ENCODE results near the gene TAF4B.
"Not testable (repeated sequence)": the region's sequence is repeated elsewhere in the genome, so short reads cannot be mapped to it uniquely, and the experiment has no call there.

Gene TAF4B

DNA sequence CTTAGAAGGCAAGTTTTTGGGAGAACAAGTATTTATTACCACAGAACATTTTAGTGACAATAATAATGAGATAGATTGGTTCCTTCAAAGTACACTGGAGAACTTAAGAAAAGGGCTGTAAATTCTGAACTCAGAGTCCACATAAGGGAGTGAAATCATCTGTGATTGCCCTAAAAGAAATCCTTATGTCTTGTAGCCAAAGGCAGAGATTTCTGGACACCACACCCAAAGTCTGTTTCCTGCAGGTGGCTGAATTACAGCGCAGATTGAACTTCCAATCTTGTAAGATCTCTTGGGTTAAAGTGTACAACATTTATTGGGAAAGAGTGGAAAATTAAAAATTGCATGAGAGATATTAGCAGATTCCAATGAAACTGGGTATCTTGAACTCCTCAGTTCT, 143.8 kb downstream of the TAF4B start:
- no peak for DNase-seq (ENCODE audit: extremely low read depth in 1 of 2, low read depth in 1 of 2)

- no peak for DNase-seq (ENCODE audit: extremely low read depth in 1 of 2, low read depth in 1 of 2)
These were observed 149.9 kb downstream of the TAF4B start for GRCh38 chr18:26376105-26376504.

DNA sequence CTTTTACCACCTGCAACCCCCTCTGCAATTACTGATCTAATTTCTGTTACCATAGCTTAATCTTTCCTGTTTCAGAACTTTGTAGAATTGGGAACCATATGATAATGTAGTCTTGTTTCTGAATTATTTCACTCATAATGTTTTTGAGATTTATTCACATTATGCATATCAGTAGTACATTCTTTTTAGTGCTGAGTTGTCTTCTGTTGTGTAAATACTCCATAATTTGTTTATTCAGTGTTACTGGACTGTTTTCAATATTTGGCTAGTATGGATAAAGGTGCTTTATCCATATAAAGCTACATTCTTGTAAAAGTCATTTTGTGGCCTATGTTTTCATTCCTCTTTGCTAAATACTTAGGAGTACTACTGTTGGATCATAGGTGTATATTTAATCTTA, 152.5 kb downstream of the TAF4B start:
- DNase-seq (ENCODE audit: extremely low read depth in 1 of 2, low read depth in 1 of 2), result no peak

- DNase-seq (ENCODE audit: extremely low read depth in 1 of 2, low read depth in 1 of 2), result not testable (repeated sequence)
These were observed 155.3 kb downstream of the TAF4B start for GRCh38 chr18:26381555-26381954.

DNA sequence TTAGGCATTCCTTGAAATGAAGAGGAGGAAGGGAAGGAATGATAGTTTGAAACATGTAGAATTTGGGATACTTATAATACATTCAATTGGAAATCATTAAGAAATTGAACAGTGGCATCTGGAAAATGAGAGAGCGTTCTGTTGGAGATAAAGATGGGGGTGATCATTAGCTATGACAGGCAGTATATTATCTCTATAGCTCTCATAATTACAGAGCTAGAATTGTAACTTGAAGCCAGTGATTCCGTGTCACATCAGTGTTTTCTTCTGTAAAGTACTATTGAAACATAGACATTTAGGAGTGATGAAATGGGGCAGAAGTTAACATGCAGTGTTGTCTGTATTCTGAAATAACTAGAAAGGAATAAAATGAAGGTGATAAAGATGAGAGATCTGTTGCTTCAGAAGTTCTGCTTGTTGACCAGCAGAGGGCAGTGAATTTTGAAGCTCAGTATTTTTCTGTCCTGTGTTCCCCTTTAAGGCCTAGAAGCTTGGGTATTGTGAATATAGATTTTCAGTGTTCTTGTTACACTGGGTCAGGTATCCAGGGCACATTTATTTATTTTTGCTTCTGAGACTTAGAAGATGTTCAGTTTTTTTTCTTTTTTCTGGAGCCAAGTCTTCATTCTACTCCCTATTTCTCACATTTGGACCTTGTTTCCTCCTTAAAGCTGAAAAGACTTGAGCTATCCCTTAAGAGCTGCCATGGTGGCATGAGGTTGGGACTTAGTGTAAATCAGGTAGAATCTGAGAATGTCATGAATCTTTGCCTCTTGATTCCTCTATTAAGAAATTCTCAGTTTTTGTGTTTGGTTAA, 157.4 kb downstream of the TAF4B start:
- no peak for DNase-seq (ENCODE audit: extremely low read depth in 1 of 2, low read depth in 1 of 2)

DNA sequence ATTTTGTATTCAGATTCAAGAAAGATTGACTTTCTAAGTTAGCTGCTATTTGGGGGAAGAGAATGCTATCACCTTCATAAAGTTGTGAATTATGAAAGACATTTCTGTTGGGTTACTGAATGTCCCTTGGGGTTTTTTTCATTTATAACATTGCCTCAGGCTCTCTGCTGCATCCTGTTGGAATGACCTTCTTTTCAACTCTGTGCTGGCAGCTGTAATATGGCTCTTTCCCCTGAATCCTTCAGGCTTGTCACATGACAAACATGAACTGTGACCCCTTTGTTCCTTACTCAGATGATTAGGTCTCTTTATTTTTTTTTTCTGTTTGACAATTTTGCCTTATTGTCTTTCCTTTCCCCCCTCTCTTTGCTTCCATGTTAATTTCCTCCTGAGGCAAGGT, 159.8 kb downstream of the TAF4B start:
- no peak for DNase-seq (ENCODE audit: extremely low read depth in 1 of 2, low read depth in 1 of 2)

GRCh38 chr18:26386441-26386840, 160.2 kb downstream of the TAF4B start:
- DNase-seq (ENCODE audit: extremely low read depth in 1 of 2, low read depth in 1 of 2), result no peak

- DNase-seq (ENCODE audit: extremely low read depth in 1 of 2, low read depth in 1 of 2), result no peak
These were observed 167.9 kb downstream of the TAF4B start for GRCh38 chr18:26394047-26394654.

GRCh38 chr18:26397019-26397418, 170.8 kb downstream of the TAF4B start:
- DNase-seq (ENCODE audit: extremely low read depth in 1 of 2, low read depth in 1 of 2), result no peak

DNA sequence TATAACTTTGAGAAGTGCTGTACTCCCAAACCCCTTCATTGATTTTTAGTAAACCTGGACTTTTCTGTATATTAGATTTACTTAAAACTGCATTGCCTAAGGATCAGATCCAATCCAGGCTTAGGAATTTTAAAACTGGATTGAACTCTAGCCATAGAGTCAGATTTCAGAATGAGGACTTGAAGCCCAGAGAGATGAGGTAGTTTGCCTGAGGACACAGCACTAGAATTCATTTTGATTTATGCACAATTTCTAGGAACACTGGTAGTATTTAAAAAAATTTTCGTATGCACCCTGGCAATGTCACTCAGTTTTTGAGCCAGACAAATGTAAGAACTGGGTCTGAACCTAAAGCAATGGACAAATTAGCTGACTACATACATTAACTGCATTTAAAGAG, 177.2 kb downstream of the TAF4B start:
- DNase-seq (ENCODE audit: extremely low read depth in 1 of 2, low read depth in 1 of 2), result no peak

GRCh38 chr18:26405190-26405801, 179.1 kb downstream of the TAF4B start:
- DNase-seq (ENCODE audit: extremely low read depth in 1 of 2, low read depth in 1 of 2), result no peak

DNA sequence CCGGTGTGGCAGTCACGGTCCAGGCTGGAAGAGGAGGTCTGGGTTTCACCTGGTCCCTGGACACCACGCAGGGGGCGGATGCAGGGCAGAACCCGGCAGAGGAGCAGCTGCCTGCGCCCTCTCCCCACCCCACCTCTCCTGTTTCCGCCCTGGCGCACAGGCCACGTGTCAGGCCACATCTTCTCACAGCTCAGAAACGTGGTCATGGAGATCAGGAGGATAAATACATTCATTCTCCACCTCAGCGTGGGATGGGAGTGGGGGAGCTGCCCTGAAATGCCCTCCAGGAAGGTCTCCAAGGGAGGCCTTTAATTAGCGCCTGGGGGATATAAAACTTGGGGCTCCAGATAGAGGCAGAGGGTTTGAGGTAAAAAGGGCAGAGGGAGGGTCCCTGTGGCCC, 180.1 kb downstream of the TAF4B start:
- DNase-seq (ENCODE audit: extremely low read depth in 1 of 2, low read depth in 1 of 2), result no peak

GRCh38 chr18:26406854-26407517, 180.7 kb downstream of the TAF4B start:
- DNase-seq (ENCODE audit: extremely low read depth in 1 of 2, low read depth in 1 of 2), result no peak

DNA sequence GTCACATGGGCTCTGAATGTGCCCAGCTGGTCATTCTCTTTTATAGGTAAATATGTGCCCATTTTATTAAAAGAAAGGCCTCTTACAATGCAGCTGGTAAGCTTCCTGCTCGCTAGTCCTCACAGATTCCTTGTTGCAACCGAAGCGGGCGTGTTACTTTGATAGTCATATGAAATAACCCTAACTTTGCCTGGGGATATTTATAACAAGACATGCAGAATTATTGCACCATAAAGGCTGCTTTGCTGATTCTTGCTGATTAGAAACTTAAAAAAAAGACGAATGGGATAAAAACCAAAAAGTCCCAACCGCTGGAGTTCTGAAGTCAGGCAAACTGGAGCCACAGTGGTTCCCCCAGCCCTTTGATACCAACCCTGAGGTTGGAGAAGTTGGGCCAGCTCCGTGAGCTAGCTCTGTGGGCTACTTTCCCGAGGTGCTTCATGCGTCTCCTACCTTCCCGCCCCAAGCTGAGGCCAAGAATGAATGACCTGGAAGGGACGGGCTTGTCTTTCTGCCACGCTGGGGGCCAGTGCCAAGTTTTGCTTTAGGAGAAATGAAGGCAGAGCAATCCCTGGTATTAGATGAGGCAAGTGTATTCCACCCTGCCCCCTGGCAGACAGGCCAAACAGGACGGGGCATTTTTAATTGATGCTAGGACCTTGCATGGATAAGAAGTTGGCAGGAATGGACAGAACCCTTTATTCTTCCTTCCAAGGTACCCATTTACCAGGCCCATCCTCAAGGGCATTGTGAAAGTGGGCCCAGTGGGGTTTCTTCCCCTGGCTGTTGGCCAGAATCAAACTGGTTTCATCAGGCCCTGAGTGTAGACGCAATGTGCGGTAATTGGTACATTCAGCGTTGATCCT, 181.7 kb downstream of the TAF4B start:
- no peak for DNase-seq (ENCODE audit: extremely low read depth in 1 of 2, low read depth in 1 of 2)

GRCh38 chr18:26409091-26409490, 182.8 kb downstream of the TAF4B start:
- DNase-seq (ENCODE audit: extremely low read depth in 1 of 2, low read depth in 1 of 2), result no peak

- no peak for DNase-seq (ENCODE audit: extremely low read depth in 1 of 2, low read depth in 1 of 2)
These were observed 188.7 kb downstream of the TAF4B start for GRCh38 chr18:26414901-26415440.

- no peak for DNase-seq (ENCODE audit: extremely low read depth in 1 of 2, low read depth in 1 of 2)
These were observed 189.4 kb downstream of the TAF4B start for GRCh38 chr18:26415631-26416030.

DNA sequence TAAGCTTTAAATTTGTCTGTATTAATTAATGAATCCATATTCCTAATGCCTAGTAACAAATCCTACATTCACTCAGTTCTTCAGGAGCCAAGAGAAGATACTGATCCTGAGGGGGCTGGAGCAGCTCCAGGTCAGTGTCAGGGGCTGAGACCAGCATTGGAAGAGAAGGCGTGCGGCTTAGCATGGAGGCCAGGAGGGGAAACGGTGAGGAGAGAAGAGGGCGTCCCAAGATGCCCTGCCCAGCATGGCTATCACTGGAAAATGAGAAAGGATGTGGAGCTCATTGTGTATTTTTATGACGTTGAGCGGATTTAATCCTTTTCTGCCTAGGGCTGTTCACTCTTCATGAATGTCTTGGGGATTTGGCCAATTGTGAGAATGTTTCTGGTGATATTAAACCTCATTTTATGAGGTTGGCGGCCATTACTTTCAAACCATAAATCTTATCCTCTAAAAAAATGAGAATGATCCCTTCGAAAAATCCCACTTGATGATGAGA, 190.5 kb downstream of the TAF4B start:
- no peak for DNase-seq (ENCODE audit: extremely low read depth in 1 of 2, low read depth in 1 of 2)

DNA sequence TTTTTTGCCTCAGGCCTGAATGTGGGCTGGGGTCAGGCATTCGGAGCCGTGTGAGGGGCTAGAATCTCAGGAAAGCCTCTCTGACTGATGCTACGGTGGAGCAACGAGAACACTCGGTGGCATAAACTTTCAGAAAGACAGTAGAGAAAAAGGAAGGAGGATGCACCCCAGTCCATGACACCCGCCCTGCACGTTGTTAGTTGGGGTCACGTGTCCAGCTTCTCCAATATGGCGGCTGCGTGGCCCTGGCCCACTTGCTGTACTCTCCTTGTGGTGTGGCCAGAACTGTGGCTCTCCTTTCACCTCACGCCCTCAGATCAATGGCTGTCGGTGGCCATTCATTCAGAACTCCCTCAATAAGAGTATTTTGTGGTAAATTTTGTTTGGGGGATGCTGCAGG, 190.9 kb downstream of the TAF4B start:
- no peak for DNase-seq (ENCODE audit: extremely low read depth in 1 of 2, low read depth in 1 of 2)

DNA sequence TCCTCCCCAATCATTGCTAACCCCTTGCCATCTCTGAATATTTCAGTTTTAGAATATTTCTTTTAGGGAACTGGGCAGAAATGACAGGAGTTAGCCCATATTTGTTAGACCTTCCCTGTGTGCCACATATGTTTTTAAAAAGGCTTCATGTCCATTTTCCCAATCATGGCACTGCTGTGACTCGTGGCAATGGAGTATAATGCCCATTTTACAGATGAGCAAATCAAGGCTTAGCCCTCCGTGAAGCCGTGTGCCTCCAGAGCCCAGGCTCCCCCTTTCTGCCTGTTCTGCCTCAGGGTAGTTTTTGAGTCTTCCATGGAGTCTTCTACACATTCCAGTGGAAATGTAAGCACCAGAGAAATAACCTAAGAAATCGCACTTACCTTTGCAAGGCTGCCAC, 192.0 kb downstream of the TAF4B start:
- no peak for DNase-seq (ENCODE audit: extremely low read depth in 1 of 2, low read depth in 1 of 2)
